ENCODE data around the gene CTIF.

- TF ChIP-seq, protein P1, sequence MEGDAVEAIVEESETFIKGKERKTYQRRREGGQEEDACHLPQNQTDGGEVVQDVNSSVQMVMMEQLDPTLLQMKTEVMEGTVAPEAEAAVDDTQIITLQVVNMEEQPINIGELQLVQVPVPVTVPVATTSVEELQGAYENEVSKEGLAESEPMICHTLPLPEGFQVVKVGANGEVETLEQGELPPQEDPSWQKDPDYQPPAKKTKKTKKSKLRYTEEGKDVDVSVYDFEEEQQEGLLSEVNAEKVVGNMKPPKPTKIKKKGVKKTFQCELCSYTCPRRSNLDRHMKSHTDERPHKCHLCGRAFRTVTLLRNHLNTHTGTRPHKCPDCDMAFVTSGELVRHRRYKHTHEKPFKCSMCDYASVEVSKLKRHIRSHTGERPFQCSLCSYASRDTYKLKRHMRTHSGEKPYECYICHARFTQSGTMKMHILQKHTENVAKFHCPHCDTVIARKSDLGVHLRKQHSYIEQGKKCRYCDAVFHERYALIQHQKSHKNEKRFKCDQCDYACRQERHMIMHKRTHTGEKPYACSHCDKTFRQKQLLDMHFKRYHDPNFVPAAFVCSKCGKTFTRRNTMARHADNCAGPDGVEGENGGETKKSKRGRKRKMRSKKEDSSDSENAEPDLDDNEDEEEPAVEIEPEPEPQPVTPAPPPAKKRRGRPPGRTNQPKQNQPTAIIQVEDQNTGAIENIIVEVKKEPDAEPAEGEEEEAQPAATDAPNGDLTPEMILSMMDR (IDR thresholded peaks at IDR 0.05), result no peak
- TF ChIP-seq POLR2A (IDR thresholded peaks at IDR 0.05), result no peak
- no peak for TF ChIP-seq POLR2AphosphoS5 (IDR thresholded peaks at IDR 0.05)
- TF ChIP-seq EP300 (IDR thresholded peaks at IDR 0.05; ENCODE audit: low read depth), result no peak
Measured at GRCh38 chr18:48669991-48670750, 131.3 kb downstream of the CTIF start.

Data from transverse colon (tissue), 4 donors.